ENCODE measurements around the gene NOS2.
"Not testable (repeated sequence)": the region's sequence is repeated elsewhere in the genome, so short reads cannot be mapped to it uniquely, and the experiment has no call there.

NOS2 gene

DNA sequence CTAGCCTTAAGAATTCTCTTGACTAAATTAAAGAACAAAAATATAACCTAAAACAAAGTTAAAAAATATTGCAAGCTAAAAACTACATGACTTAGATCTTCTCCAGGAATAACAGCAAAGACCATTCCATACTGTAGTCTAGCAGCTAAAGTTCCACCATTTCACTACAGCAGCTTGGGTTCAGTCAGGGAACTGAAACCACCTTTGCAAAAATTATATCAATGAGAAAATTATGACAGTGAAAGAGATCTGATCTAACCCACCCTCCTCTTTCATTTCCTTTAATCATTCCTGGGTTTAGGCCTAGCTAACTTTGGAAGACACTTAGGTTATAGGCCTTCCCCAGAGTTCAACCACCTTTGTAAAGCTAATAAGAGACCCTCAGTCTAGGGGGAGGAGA, 36.3 kb upstream of the NOS2 start:
- H3K36me3 ChIP-seq (ENCODE audit: control insufficient read depth, insufficient read depth, low read length, severe bottlenecking) = no peaks in the 10 kb centered on the region
- no peak for DNase-seq (ENCODE audit: low read depth)
- no peak overlapping the region for H3K9ac ChIP-seq (ENCODE audit: low read length)
- H3K9me3 ChIP-seq (ENCODE audit: control insufficient read depth, low read length) = no peaks in the 10 kb centered on the region
- H3K4me3 ChIP-seq (ENCODE audit: low read length) = no peak overlapping the region
- no peaks in the 10 kb centered on the region for H3K4me1 ChIP-seq (ENCODE audit: control insufficient read depth, insufficient read depth, low read length)
- H3K27me3 ChIP-seq (replicated peaks; ENCODE audit: control insufficient read depth, insufficient read depth, low read length) = no peaks in the 10 kb centered on the region

DNA sequence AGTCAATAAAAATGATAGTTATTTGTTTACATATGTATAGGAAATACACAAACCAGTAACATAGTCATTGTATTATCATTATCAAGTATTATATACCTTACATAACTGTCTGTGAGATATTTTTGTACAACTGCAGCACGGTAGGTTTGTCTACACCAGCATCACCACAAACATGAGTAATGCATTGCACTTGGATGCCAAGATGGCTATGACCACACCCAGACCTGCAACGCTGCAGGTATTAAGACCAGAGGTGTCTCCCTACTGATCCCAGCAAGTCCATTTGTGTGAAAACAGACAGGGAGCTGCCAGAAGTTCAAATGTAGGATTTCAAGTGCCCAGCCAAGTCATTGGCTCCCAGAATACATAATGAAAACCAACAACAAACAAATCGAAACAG, 34.2 kb upstream of the NOS2 start:
- no peaks in the 10 kb centered on the region for H3K36me3 ChIP-seq (ENCODE audit: control insufficient read depth, insufficient read depth, low read length, severe bottlenecking)
- H3K9ac ChIP-seq (ENCODE audit: low read length) = no peak overlapping the region
- H3K9me3 ChIP-seq (ENCODE audit: control insufficient read depth, low read length) = no peaks in the 10 kb centered on the region
- no peaks in the 10 kb centered on the region for H3K27me3 ChIP-seq (replicated peaks; ENCODE audit: control insufficient read depth, insufficient read depth, low read length)
- H3K4me3 ChIP-seq (ENCODE audit: low read length) = no peak overlapping the region
- H3K4me1 ChIP-seq (ENCODE audit: control insufficient read depth, insufficient read depth, low read length) = no peaks in the 10 kb centered on the region
- DNase-seq (ENCODE audit: low read depth) = no peak

DNA sequence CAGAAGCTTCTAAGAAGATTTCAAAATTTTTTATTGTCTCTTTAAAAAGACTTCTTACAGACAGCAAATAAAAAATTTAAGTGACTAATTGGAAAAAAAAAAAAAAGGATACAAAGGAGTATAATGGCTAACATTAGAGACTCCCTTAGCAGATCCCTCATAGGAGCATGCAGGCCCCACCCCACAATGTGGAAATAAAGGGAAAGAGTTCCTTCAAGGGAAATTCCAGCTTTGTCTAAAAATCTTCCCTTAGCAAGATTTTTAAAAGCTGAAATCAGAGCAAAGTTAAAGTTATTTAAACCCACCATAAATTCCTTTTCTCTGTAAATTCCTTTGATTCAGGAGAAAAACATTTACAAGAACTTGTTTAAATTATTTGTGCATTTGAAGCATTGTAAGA, 32.5 kb upstream of the NOS2 start:
- H3K27me3 ChIP-seq (replicated peaks; ENCODE audit: control insufficient read depth, insufficient read depth, low read length) = no peaks in the 10 kb centered on the region
- DNase-seq (ENCODE audit: low read depth) = no peak
- H3K4me1 ChIP-seq (ENCODE audit: control insufficient read depth, insufficient read depth, low read length) = no peaks in the 10 kb centered on the region
- no peaks in the 10 kb centered on the region for H3K36me3 ChIP-seq (ENCODE audit: control insufficient read depth, insufficient read depth, low read length, severe bottlenecking)
- H3K9me3 ChIP-seq (ENCODE audit: control insufficient read depth, low read length) = no peaks in the 10 kb centered on the region
- H3K4me3 ChIP-seq (ENCODE audit: low read length) = no peak overlapping the region
- no peak overlapping the region for H3K9ac ChIP-seq (ENCODE audit: low read length)

DNA sequence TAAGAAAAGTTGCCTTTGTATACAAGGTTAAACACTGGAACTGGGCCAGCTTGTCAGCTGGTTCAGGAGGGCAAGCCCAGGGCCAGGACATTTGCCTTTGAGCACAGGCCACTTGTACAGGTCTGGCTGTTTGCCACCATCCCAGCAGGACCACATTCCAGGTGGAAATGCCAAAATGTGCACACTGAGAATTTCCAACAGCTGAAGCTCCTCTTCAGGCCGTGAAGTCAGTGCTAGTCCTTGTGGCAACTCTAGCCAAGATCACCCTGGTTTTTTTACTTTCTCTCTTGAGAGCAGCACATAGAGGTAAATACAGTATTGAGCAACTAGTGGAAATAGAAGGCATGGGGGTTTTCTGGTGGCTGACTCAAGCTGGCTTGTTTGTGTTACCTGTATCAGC, 29.6 kb upstream of the NOS2 start:
- H3K9me3 ChIP-seq (ENCODE audit: control insufficient read depth, low read length); H3K4me1 ChIP-seq (ENCODE audit: control insufficient read depth, insufficient read depth, low read length); H3K4me3 ChIP-seq (ENCODE audit: low read length); H3K36me3 ChIP-seq (ENCODE audit: control insufficient read depth, insufficient read depth, low read length, severe bottlenecking); H3K27me3 ChIP-seq (replicated peaks; ENCODE audit: control insufficient read depth, insufficient read depth, low read length); H3K9ac ChIP-seq (ENCODE audit: low read length); DNase-seq (ENCODE audit: low read depth): not testable (repeated sequence)

DNA sequence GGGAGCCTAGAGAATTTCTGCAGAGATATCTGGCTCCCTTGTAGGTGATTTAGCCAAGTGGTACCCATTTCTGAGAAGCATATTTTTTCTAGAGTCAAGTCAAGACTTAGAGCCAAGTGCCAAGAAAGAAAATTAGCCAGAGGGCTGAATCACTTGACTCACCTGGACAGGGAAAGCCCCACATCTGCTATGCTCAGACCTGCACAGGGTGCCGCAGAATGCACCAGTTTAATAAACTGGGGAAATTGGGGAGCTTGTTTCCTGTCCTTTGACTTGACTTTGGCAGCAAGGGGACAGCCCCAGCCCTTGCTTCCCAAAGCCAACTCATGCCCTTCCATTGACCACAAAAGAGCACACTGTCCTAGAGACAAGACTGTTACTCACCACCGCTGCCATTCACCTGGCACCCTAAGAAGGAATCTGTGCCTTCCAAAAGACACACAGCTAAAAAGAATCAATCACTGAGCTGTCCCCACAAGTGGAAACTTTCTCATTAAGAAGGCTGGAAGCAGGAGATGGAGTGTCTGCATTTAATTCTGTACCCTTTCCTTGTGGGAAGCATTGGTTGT, 28.9 kb upstream of the NOS2 start:
- not testable (repeated sequence) for H3K4me3 ChIP-seq (ENCODE audit: low read length); H3K27me3 ChIP-seq (replicated peaks; ENCODE audit: control insufficient read depth, insufficient read depth, low read length); H3K9ac ChIP-seq (ENCODE audit: low read length); H3K9me3 ChIP-seq (ENCODE audit: control insufficient read depth, low read length); DNase-seq (ENCODE audit: low read depth); H3K4me1 ChIP-seq (ENCODE audit: control insufficient read depth, insufficient read depth, low read length); H3K36me3 ChIP-seq (ENCODE audit: control insufficient read depth, insufficient read depth, low read length, severe bottlenecking)

DNA sequence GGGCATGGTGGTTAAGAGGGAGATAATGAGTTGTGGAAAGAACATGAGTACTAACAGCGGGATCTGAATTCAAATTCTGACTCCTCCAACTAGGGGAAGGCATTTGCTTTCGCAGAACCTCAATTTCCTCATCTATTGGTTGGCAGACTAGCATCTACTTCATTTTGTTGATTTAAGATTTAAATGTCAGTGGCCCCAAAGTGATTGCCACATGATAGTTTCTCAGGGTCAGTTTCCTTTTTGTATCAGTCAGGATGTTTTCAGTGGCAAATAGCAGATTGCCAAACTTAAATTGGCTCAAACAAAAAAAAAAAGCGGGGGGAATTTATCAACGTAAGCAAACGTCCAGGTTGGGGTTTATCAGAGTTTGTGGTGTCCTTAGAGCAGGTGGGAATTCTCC, 25.1 kb upstream of the NOS2 start:
- no peaks in the 10 kb centered on the region for H3K36me3 ChIP-seq (ENCODE audit: control insufficient read depth, insufficient read depth, low read length, severe bottlenecking)
- no peak overlapping the region for H3K9ac ChIP-seq (ENCODE audit: low read length)
- no peak for DNase-seq (ENCODE audit: low read depth)

DNA sequence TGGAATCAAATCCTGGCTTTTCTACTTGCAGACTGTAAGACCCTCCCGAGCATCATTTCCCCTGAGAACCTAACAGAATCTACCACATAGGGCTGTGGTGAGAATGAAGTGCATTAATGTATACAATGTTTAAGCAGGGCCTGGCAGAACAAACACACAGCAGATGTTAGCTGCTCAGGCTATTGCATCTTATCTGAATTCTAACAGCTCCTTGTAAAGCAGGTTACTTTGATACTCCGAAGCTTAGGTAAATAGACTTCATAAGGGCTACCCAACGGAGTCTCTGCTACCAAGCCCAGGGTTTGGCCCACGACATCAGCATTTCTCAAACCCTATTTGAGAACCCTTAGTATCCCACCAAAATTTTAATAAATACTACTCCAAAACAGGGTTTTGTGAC, 24.4 kb upstream of the NOS2 start:
- no peaks in the 10 kb centered on the region for H3K4me1 ChIP-seq (ENCODE audit: control insufficient read depth, insufficient read depth, low read length)
- H3K9me3 ChIP-seq (ENCODE audit: control insufficient read depth, low read length) = no peaks in the 10 kb centered on the region
- no peak for DNase-seq (ENCODE audit: low read depth)
- no peaks in the 10 kb centered on the region for H3K36me3 ChIP-seq (ENCODE audit: control insufficient read depth, insufficient read depth, low read length, severe bottlenecking)
- H3K27me3 ChIP-seq (replicated peaks; ENCODE audit: control insufficient read depth, insufficient read depth, low read length) = no peaks in the 10 kb centered on the region
- H3K9ac ChIP-seq (ENCODE audit: low read length) = no peak overlapping the region
- H3K4me3 ChIP-seq (ENCODE audit: low read length) = no peak overlapping the region

More for the DNA sequence above, 25.1 kb upstream of the NOS2 start:
- no peaks in the 10 kb centered on the region for H3K9me3 ChIP-seq (ENCODE audit: control insufficient read depth, low read length)
- no peaks in the 10 kb centered on the region for H3K27me3 ChIP-seq (replicated peaks; ENCODE audit: control insufficient read depth, insufficient read depth, low read length)
- no peak overlapping the region for H3K4me3 ChIP-seq (ENCODE audit: low read length)
- H3K4me1 ChIP-seq (ENCODE audit: control insufficient read depth, insufficient read depth, low read length) = no peaks in the 10 kb centered on the region

DNA sequence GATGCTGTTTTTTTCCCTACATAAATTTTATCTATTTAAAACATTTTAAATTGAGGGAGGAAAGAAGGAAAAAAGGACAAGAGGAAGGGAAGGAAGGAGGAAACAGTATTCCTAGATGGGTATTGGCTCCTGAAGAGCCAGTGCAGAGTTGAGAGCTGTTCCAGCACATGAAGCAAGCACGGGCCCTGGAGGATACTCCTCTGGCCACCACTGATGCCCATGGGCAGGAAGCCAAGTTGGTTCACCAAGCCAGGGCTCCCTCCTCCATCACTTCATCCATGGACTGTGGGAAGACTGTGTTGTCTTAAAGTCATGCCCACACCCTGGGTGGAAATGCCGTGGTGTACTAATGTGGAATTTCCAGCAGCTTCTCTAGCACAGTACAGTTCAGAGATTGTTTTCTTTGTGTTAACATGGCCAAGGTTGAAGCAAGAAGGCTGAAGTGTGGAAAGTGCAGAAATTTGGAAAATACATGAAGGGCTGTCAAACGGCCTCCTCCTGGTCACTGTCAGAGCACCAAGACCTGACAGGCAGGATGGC, 23.9 kb upstream of the NOS2 start:
- Histone ChIP-seq H3K9ac (ENCODE audit: low read length) (no peak overlapping the region), H3K4me3 (ENCODE audit: low read length) (no peak overlapping the region), H3K9me3 (ENCODE audit: control insufficient read depth, low read length) (no peaks in the 10 kb centered on the region), H3K27me3 (replicated peaks; ENCODE audit: control insufficient read depth, insufficient read depth, low read length) (no peaks in the 10 kb centered on the region), H3K4me1 (ENCODE audit: control insufficient read depth, insufficient read depth, low read length) (no peaks in the 10 kb centered on the region), H3K36me3 (ENCODE audit: control insufficient read depth, insufficient read depth, low read length, severe bottlenecking) (no peaks in the 10 kb centered on the region)
- no peak for DNase-seq (ENCODE audit: low read depth)

DNA sequence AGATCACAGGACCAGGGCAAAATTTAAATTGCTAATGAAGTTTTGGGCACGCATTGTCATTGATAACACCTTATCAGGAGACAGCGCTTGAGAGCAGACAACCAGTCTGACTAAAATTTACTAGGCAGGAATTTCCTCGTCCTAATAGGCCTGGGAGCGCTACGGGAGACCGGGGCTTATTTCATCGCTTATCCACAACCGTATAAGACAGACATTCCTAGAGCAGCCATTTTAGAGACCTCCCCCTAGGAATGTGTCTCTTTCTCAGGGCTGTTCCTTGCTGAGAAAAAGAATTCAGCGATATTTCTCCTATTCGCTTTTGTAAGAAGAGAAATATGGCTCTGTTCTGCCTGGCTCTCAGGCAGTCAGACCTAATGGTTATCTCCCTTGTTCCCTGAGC, 21.8 kb upstream of the NOS2 start:
- H3K36me3 ChIP-seq (ENCODE audit: control insufficient read depth, insufficient read depth, low read length, severe bottlenecking); DNase-seq (ENCODE audit: low read depth); H3K4me3 ChIP-seq (ENCODE audit: low read length); H3K9me3 ChIP-seq (ENCODE audit: control insufficient read depth, low read length); H3K4me1 ChIP-seq (ENCODE audit: control insufficient read depth, insufficient read depth, low read length); H3K9ac ChIP-seq (ENCODE audit: low read length); H3K27me3 ChIP-seq (replicated peaks; ENCODE audit: control insufficient read depth, insufficient read depth, low read length): not testable (repeated sequence)

DNA sequence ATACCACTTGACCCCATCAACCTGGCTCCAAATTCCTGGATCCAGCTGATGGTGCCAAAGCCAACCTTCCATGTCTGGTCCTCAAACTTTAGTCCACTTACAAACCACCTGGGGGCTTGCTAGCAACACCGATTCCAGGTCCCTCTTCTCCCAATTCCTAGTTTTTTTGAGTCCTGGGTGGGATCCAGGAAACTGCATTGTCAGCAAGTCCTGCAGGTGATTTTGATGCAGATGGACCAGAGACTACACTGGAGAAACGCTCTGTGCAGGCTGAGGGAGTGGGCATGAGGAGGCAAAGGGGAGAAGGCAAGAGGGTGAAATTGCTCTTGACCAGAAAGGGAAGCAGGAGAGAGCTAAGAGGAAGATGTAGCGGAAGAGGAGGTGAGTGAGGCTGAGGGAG, 21.0 kb upstream of the NOS2 start:
- no peak for DNase-seq (ENCODE audit: low read depth)
- Histone ChIP-seq H3K9ac (ENCODE audit: low read length) (no peak overlapping the region), H3K4me1 (ENCODE audit: control insufficient read depth, insufficient read depth, low read length) (peaks cover 5% of the 10 kb centered on the region), H3K4me3 (ENCODE audit: low read length) (no peak overlapping the region), H3K36me3 (ENCODE audit: control insufficient read depth, insufficient read depth, low read length, severe bottlenecking) (no peaks in the 10 kb centered on the region), H3K9me3 (ENCODE audit: control insufficient read depth, low read length) (no peaks in the 10 kb centered on the region), H3K27me3 (replicated peaks; ENCODE audit: control insufficient read depth, insufficient read depth, low read length) (no peaks in the 10 kb centered on the region)

DNA sequence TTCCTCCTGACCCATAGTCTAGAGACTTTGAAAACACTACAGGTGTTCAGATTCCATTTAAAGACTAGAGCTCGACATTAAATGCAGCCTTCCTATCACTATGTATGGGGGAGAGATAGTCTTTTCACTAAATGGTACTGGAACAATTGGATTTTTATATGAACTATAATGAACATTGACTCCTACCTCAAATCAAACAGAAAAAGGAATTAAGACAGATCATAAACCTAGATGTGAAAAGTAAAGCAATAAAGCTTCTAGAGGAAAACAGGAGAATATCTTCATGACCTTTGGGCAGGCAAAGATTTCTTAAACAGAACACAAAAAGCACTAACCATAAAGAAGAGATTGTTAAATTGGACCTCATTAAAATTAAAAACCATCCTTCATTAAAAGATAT, 18.8 kb upstream of the NOS2 start:
- no peak for DNase-seq (ENCODE audit: low read depth)
- Histone ChIP-seq H3K27me3 (replicated peaks; ENCODE audit: control insufficient read depth, insufficient read depth, low read length) (no peaks in the 10 kb centered on the region), H3K4me1 (ENCODE audit: control insufficient read depth, insufficient read depth, low read length) (peaks cover 5% of the 10 kb centered on the region), H3K9ac (ENCODE audit: low read length) (no peak overlapping the region), H3K36me3 (ENCODE audit: control insufficient read depth, insufficient read depth, low read length, severe bottlenecking) (no peaks in the 10 kb centered on the region), H3K9me3 (ENCODE audit: control insufficient read depth, low read length) (no peaks in the 10 kb centered on the region), H3K4me3 (ENCODE audit: low read length) (no peak overlapping the region)

DNA sequence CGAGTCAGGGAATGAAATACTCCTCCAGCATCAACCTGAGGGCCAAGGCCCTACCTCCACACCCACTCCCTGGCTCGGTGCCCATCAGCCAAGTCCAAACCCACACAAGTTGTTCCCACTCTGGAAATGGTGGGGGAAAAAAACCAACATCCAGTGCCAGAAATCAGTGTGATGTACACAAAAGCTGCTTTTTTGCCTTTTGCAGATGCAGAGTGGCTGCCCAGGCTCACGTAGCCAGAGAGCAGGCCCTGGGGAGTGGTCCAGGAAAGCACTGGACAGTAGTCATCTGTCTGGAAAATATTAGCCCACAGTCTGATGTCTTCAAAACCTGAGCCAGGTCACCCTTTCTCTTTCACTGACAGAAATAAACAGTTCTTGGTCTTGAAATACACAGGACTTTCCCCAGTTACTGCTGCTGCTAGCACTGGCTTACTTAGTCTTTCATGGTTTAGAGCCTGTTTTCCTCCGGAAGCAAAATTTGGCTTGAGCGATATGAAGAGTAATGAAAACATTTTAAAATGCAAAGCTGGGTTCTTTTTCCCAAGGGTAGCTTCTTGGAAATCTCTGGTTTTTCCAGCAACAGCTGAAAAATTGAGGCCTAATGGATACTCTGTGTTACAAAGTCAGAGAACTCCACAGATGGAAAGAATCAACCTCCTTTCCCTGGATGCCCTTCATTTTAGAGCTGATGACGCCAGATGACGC, 18.2 kb upstream of the NOS2 start:
- Histone ChIP-seq H3K9ac (ENCODE audit: low read length) (no peak overlapping the region), H3K9me3 (ENCODE audit: control insufficient read depth, low read length) (no peaks in the 10 kb centered on the region), H3K4me3 (ENCODE audit: low read length) (no peak overlapping the region), H3K27me3 (replicated peaks; ENCODE audit: control insufficient read depth, insufficient read depth, low read length) (no peaks in the 10 kb centered on the region), H3K4me1 (ENCODE audit: control insufficient read depth, insufficient read depth, low read length) (peaks cover 5% of the 10 kb centered on the region), H3K36me3 (ENCODE audit: control insufficient read depth, insufficient read depth, low read length, severe bottlenecking) (no peaks in the 10 kb centered on the region)
- no peak for DNase-seq (ENCODE audit: low read depth)

All from adipocyte (in vitro differentiated cells).